Transverse colon (tissue), 3 donors: ENCODE data around the gene PLCXD3.

Experiments
- EP300 ChIP-seq: sonication (generic); formaldehyde crosslinking; IDR thresholded peaks from one replicate; pipeline ENCODE4 v1.6.1; 2017; ENCODE audit warnings: antibody characterized with exemption, low read depth
- POLR2A ChIP-seq: fragments of 450-650 bp; IDR thresholded peaks from one replicate; pipeline ENCODE4 v1.6.1; 2016; ENCODE audit warnings: antibody characterized with exemption, mild to moderate bottlenecking, moderate library complexity
- TF ChIP-seq, protein P1 (sequence below), 5 experiments: fragments of 200-600 bp in 3 of 5; fragments of 450-650 bp in 2 of 5; sonication (generic) in 3 of 5; IDR thresholded peaks; 1 replicate in 2 of 5; 2 replicates in 3 of 5; pipeline ENCODE4 v1.5.1; 2016 to 2017; ENCODE audit warnings: antibody characterized with exemption in 5 of 5, inconsistent platforms in 3 of 5, mild to moderate bottlenecking in 2 of 5, moderate library complexity in 1 of 5

DNA sequence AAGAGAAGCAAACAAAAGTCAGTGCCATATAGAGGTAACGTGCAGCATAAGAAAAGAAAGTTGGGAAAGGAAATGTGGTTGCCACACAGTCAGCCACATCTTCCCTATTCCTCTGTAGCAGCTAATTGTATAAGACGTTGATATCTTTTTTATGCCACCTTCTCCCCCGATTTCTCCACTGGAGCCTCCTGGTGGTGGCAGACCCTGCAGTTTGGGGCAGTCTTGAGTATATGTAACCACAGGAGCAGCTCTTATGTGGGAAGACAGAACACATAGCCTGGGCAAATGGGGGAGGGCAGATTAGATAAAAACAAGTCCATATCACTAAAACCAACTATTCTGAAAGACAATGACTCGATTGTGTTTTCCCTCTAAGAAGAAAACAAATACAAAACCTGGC, 99.7 kb downstream of the PLCXD3 start:
- TF ChIP-seq, protein P1, sequence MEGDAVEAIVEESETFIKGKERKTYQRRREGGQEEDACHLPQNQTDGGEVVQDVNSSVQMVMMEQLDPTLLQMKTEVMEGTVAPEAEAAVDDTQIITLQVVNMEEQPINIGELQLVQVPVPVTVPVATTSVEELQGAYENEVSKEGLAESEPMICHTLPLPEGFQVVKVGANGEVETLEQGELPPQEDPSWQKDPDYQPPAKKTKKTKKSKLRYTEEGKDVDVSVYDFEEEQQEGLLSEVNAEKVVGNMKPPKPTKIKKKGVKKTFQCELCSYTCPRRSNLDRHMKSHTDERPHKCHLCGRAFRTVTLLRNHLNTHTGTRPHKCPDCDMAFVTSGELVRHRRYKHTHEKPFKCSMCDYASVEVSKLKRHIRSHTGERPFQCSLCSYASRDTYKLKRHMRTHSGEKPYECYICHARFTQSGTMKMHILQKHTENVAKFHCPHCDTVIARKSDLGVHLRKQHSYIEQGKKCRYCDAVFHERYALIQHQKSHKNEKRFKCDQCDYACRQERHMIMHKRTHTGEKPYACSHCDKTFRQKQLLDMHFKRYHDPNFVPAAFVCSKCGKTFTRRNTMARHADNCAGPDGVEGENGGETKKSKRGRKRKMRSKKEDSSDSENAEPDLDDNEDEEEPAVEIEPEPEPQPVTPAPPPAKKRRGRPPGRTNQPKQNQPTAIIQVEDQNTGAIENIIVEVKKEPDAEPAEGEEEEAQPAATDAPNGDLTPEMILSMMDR (IDR thresholded peaks at IDR 0.05): no peak
- TF ChIP-seq EP300: no peak
- no peak for TF ChIP-seq POLR2A
